Stimulated activated naive B cell treated with anti-CD40 and anti-IgM and Interleukin-4, amounts not matched to agents 10 μg/mL and 1 μg/mL and 100 μg/mL, for 72 hours (primary cell): ENCODE results near the gene LDLR.

Experiments
- ATAC-seq, 2 donors: fragments of 150-1000 bp; cut with Tn5 transposase; replicated peaks; 2 replicates each; pipeline ENCODE4 v1.10.0; 2021; ENCODE audit warnings: moderate library complexity in 1 of 2
- DNase-seq: peaks from one replicate; pipeline ENCODE4 v3.0.0; 2021
- H3K27ac Mint-ChIP-seq: one replicate; pipeline ENCODE4 v1.8.0; 2022; ENCODE audit warnings: mild to moderate bottlenecking, mixed read lengths
- H3K27me3 Mint-ChIP-seq, 2 donors: one replicate each; pipeline ENCODE4 v1.8.0; 2022; ENCODE audit warnings: mixed read lengths in 2 of 2
- H3K36me3 Mint-ChIP-seq, 2 donors: one replicate each; pipeline ENCODE4 v1.8.0; 2022; ENCODE audit warnings: mixed read lengths in 2 of 2, mild to moderate bottlenecking in 1 of 2
- H3K4me1 Mint-ChIP-seq, 2 donors: one replicate each; pipeline ENCODE4 v1.8.0; 2022; ENCODE audit warnings: mixed read lengths in 2 of 2, mild to moderate bottlenecking in 1 of 2
- H3K4me3 Mint-ChIP-seq, 2 donors: one replicate each; pipeline ENCODE4 v1.8.0; 2022; ENCODE audit warnings: mild to moderate bottlenecking in 2 of 2, mixed read lengths in 2 of 2, moderate library complexity in 1 of 2
- H3K9me3 Mint-ChIP-seq, 2 donors: one replicate each; pipeline ENCODE4 v1.8.0; 2022; ENCODE audit warnings: mixed read lengths in 2 of 2, mild to moderate bottlenecking in 1 of 2

The LDLR gene

GRCh38 chr19:11089254-11090013, at the start of gene LDLR:
TSS of gene LDLR (plus strand) at chr19:11089463. CDS start at chr19:11089549, 86 bp downstream.
- peak within 1 kb of the TSS; percentile 93 to 96 for H3K4me3 Mint-ChIP-seq
- ATAC-seq (peak; percentile 49 to 61), DNase-seq (peak; percentile 70)
- no peaks in the 10 kb centered on the region for H3K27me3 Mint-ChIP-seq
- peaks cover 12 to 44% of the 10 kb centered on the region in 2 donors for H3K4me1 Mint-ChIP-seq
- H3K36me3 Mint-ChIP-seq, result peaks cover 12 to 22% of the 10 kb centered on the region in 2 donors
- H3K9me3 Mint-ChIP-seq, result no peaks in the 10 kb centered on the region
- H3K27ac Mint-ChIP-seq, result peak within 1 kb of the TSS; percentile 98

DNA sequence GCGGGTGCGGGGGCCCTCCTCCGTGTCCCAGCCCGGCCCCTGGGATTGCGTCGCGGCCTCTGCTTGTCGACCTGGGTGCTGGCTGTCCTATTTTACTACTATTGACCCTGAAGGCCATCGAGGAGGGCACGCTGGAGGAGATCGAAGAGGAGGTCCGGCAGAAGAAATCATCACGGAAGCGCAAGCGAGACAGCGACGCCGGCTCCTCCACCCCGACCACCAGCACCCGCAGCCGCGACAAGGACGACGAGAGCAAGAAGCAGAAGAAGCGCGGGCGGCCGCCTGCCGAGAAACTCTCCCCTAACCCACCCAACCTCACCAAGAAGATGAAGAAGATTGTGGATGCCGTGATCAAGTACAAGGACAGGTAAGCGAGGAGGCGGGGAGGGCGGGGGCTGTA, 48.1 kb upstream of the LDLR start:
- no peak for ATAC-seq
- H3K9me3 Mint-ChIP-seq, result no peaks in the 10 kb centered on the region

GRCh38 chr19:11041966-11042627, 47.2 kb upstream of the LDLR start:
- H3K4me1 Mint-ChIP-seq, result peaks cover 15 to 22% of the 10 kb centered on the region in 2 donors
- H3K27ac Mint-ChIP-seq, result no peak overlapping the region
- H3K36me3 Mint-ChIP-seq, result peaks cover 78 to 80% of the 10 kb centered on the region in 2 donors
- no peak overlapping the region for H3K4me3 Mint-ChIP-seq
- DNase-seq (no peak), ATAC-seq (no peak)
- no peaks in the 10 kb centered on the region for H3K9me3 Mint-ChIP-seq
- H3K27me3 Mint-ChIP-seq, result peaks cover 28 to 35% of the 10 kb centered on the region in 2 donors

More for the DNA sequence above, 48.1 kb upstream of the LDLR start:
- H3K4me1 Mint-ChIP-seq, result peaks cover 6 to 16% of the 10 kb centered on the region in 2 donors
- DNase-seq, result no peak
- H3K4me3 Mint-ChIP-seq, result no peak overlapping the region
- H3K27me3 Mint-ChIP-seq, result peaks cover 28 to 35% of the 10 kb centered on the region in 2 donors
- peaks cover 77% of the 10 kb centered on the region in 2 donors for H3K36me3 Mint-ChIP-seq
- no peak overlapping the region for H3K27ac Mint-ChIP-seq

GRCh38 chr19:11044431-11044830, 44.8 kb upstream of the LDLR start:
- DNase-seq (no peak), ATAC-seq (no peak)
- Mint-ChIP-seq H3K36me3 (peaks cover 69 to 74% of the 10 kb centered on the region in 2 donors), H3K4me1 (peaks cover 32 to 40% of the 10 kb centered on the region in 2 donors), H3K4me3 (no peak overlapping the region), H3K27ac (no peak overlapping the region), H3K9me3 (no peaks in the 10 kb centered on the region), H3K27me3 (peaks cover 23 to 29% of the 10 kb centered on the region in 2 donors)

DNA sequence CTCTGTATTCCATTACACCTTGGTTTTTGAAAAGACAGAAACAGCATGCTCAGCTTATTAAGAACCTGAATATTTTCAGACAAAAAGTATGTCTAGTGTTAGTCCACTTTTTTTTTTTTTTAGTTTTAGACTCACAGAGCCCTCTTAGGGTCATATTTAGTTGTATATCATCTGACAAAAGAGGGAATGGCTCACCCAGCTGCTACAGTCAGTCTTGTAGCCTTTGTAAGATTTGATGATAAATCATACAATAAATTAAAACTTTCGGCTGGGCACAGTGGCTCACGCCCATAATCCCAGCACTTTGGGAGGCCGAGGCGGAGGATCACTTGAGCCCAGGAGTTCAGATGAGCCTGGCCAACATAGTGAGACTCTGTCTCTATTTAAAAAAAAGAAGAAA, 43.7 kb upstream of the LDLR start:
- Mint-ChIP-seq H3K36me3 (peaks cover 64 to 71% of the 10 kb centered on the region in 2 donors), H3K27ac (no peak overlapping the region), H3K9me3 (no peaks in the 10 kb centered on the region), H3K4me3 (no peak overlapping the region), H3K27me3 (peaks cover 23 to 29% of the 10 kb centered on the region in 2 donors), H3K4me1 (peaks cover 39 to 51% of the 10 kb centered on the region in 2 donors)
- ATAC-seq (no peak), DNase-seq (no peak)

DNA sequence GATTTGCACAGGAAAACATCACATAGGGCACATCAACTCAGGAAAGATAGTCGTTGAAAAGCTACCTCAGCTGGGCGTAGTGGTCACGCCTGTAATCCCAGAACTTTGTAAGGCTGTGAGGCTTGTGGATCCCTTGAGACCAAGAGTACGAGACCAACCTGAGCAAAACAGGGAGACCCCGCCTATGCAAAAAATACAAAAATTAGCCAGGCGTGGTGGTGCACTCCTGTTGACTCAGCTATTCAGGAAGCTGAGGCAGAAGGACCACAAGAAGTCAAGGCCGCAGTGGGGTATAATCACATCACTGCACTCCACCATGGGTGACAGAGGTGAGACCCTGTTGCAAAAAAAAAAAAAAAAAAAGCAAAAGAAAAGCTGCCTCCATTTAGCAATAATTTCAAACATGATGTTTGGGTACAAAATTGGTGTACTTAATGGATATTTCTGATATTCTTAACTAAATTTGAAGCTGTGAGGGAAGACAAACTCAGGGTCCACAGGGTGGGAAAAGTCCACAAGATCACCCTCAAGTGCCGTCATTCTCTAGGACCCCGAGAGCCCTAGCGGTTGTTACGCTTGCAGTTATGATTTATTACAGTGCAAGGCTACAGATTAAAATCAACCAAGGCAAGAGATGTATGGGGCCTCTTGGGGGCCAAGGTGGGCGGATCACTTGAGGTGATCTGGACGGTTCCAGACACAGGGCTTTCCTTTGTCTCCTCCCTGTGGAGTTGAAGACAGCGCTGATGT, 42.5 kb upstream of the LDLR start:
- H3K4me3 Mint-ChIP-seq, result no peak overlapping the region
- H3K9me3 Mint-ChIP-seq, result no peaks in the 10 kb centered on the region
- H3K4me1 Mint-ChIP-seq, result peaks cover 45 to 62% of the 10 kb centered on the region in 2 donors
- peaks cover 15 to 20% of the 10 kb centered on the region in 2 donors for H3K27me3 Mint-ChIP-seq
- H3K27ac Mint-ChIP-seq, result peak overlapping the region; percentile 42
- peaks cover 60 to 63% of the 10 kb centered on the region in 2 donors for H3K36me3 Mint-ChIP-seq
- peak; percentile 27 for DNase-seq
- peak in 1 of 2 donors; percentile 64 for ATAC-seq

DNA sequence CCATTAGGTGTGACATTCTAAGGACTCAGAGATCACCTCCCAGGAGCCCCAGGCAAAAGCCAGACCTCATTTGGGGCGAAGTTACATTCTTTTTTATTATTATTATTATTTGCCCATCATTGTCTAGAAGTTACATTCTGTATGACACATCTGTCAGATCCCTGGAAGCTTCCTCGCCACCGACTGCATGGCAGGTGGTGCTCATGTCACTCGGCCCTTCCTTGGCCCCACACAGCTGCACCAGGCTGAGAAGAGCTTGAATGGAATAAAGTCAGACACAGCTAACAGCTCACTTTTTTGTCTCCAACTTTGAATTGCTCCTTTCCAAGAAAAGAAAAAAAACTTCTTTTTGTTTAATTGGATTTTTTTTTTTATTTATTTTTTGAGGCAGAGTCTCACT, 41.4 kb upstream of the LDLR start:
- Mint-ChIP-seq H3K4me3 (no peak overlapping the region), H3K27me3 (peaks cover 7 to 11% of the 10 kb centered on the region in 2 donors), H3K9me3 (no peaks in the 10 kb centered on the region), H3K36me3 (peaks cover 60 to 61% of the 10 kb centered on the region in 2 donors), H3K27ac (no peak overlapping the region), H3K4me1 (peaks cover 55 to 73% of the 10 kb centered on the region in 2 donors)
- DNase-seq (no peak), ATAC-seq (no peak)

- H3K4me3 Mint-ChIP-seq, result no peak overlapping the region
- H3K27me3 Mint-ChIP-seq, result peaks cover 5 to 9% of the 10 kb centered on the region in 2 donors
- no peaks in the 10 kb centered on the region for H3K9me3 Mint-ChIP-seq
- ATAC-seq, result no peak
- H3K36me3 Mint-ChIP-seq, result peaks cover 57 to 62% of the 10 kb centered on the region in 2 donors
- H3K4me1 Mint-ChIP-seq, result peaks cover 54 to 87% of the 10 kb centered on the region in 2 donors
- no peak overlapping the region for H3K27ac Mint-ChIP-seq
- no peak for DNase-seq
These were observed 38.7 kb upstream of the LDLR start for GRCh38 chr19:11050323-11051114.

- Mint-ChIP-seq H3K4me3 (no peak overlapping the region), H3K27me3 (peaks cover 5 to 14% of the 10 kb centered on the region in 2 donors), H3K9me3 (no peaks in the 10 kb centered on the region), H3K36me3 (peaks cover 49 to 63% of the 10 kb centered on the region in 2 donors), H3K27ac (no peak overlapping the region), H3K4me1 (peaks cover 32 to 56% of the 10 kb centered on the region in 2 donors)
- no peak for ATAC-seq
- DNase-seq, result no peak
These were observed 35.5 kb upstream of the LDLR start for GRCh38 chr19:11053817-11054195.

GRCh38 chr19:11054200-11054599, 35.1 kb upstream of the LDLR start:
- Mint-ChIP-seq H3K4me3 (no peak overlapping the region), H3K36me3 (peaks cover 50 to 63% of the 10 kb centered on the region in 2 donors), H3K27ac (no peak overlapping the region), H3K27me3 (peaks cover 5 to 14% of the 10 kb centered on the region in 2 donors), H3K4me1 (peaks cover 28 to 52% of the 10 kb centered on the region in 2 donors), H3K9me3 (no peaks in the 10 kb centered on the region)
- no peak for ATAC-seq
- DNase-seq, result no peak

- Mint-ChIP-seq H3K36me3 (peaks cover 54 to 67% of the 10 kb centered on the region in 2 donors), H3K9me3 (no peaks in the 10 kb centered on the region)
These were observed 34.6 kb upstream of the LDLR start for GRCh38 chr19:11054628-11055027.

DNA sequence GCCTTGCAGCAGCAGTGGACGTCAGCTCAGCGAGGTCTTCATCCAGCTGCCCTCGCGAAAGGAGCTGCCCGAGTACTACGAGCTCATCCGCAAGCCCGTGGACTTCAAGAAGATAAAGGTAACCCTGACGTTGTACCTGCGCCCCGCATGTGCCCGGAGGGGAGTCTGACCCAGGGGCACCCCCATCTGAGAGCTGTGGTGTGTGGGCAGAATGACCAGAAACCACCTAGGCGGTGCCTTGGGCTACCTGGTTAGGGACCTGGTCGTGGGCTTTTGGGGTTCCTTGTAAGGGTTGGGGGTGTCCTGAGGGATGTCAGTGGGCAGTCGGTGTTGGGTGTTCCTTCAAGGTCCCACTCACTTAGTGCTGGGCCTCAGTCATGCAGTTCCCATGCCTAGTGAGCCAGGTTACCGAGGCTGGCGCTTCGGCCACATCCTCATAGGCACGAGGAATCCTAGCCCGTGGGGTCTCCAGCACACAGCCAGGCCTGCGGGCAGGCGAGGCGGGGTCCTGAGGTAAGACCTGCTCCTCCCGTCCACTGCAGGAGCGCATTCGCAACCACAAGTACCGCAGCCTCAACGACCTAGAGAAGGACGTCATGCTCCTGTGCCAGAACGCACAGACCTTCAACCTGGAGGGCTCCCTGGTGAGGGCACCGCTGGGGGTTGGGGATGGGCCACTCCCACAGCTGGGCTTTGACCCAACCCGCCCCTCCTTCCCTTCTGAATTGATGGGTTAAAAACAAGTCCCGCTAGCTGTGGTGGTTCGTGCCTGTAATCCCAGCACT, 30.8 kb upstream of the LDLR start:
- peaks cover 5 to 14% of the 10 kb centered on the region in 2 donors for H3K27me3 Mint-ChIP-seq
- no peak overlapping the region for H3K4me3 Mint-ChIP-seq
- H3K36me3 Mint-ChIP-seq, result peaks cover 61 to 76% of the 10 kb centered on the region in 2 donors
- DNase-seq (no peak), ATAC-seq (no peak)
- no peaks in the 10 kb centered on the region for H3K9me3 Mint-ChIP-seq
- no peak overlapping the region for H3K27ac Mint-ChIP-seq
- peaks cover 4 to 14% of the 10 kb centered on the region in 2 donors for H3K4me1 Mint-ChIP-seq

More at GRCh38 chr19:11054628-11055027, 34.6 kb upstream of the LDLR start:
- ATAC-seq (no peak), DNase-seq (no peak)
- Mint-ChIP-seq H3K4me1 (peaks cover 25 to 48% of the 10 kb centered on the region in 2 donors), H3K4me3 (no peak overlapping the region), H3K27me3 (peaks cover 5 to 14% of the 10 kb centered on the region in 2 donors), H3K27ac (no peak overlapping the region)
